ENCODE data around the gene MED27. TPM values are rescaled to one million over a fixed set of nuclear protein-coding genes. Genes with fewer than 3 reads are reported as not detected.
A peak's percentile ranks its signal among the peaks of the same experiment; 100 is the strongest.

MED27 gene
- total and polyA plus RNA-seq, 7 experiments from 2014 or later, result 11.5 to 44.2 (median 25.7) TPM

GRCh38 chr9:131856105-131856504, 223.6 kb downstream of the MED27 start:
- POLR2A ChIA-PET, result no interaction called here
- no peaks in the 10 kb centered on the region for H3K9me3 ChIP-seq (ENCODE audit: control insufficient read depth in 2 of 3, low read length in 3 of 3)
- CTCF ChIA-PET, result no interaction called here
- H3K4me3 Mint-ChIP-seq, result no peak overlapping the region
- H3K4me3 ChIP-seq (ENCODE audit: low read length), result no peak overlapping the region
- H3K27ac Mint-ChIP-seq, result no peak overlapping the region
- peaks cover 0 to 5% (median 0%) of the 10 kb centered on the region in 7 donors for H3K4me1 Mint-ChIP-seq
- peaks cover 0 to 12% (median 0%) of the 10 kb centered on the region in 3 experiments for H3K36me3 ChIP-seq (ENCODE audit: control insufficient read depth in 2 of 3, insufficient read depth in 3 of 3, low read length in 3 of 3)
- no peaks in the 10 kb centered on the region for H3K27me3 ChIP-seq (ENCODE audit: control insufficient read depth in 2 of 2, insufficient read depth in 2 of 2, low read length in 2 of 2)
- H3K4me1 ChIP-seq (ENCODE audit: control insufficient read depth in 2 of 2, insufficient read depth in 2 of 2, low read length in 2 of 2), result no peaks in the 10 kb centered on the region
- no peaks in the 10 kb centered on the region for H3K9me3 Mint-ChIP-seq
- no peak for DNase-seq
- peaks cover 0 to 28% (median 14%) of the 10 kb centered on the region in 5 donors for H3K36me3 Mint-ChIP-seq
- no peak overlapping the region for H3K27ac ChIP-seq (ENCODE audit: low read depth, low read length)
- no peak for ATAC-seq
- intact Hi-C loops (cut with micrococcal nuclease), result no loop called here
- no peaks in the 10 kb centered on the region for H3K27me3 Mint-ChIP-seq

- Mint-ChIP-seq H3K36me3 (peaks cover 0 to 19% (median 7%) of the 10 kb centered on the region in 5 donors), H3K4me3 (no peak overlapping the region), H3K27me3 (no peaks in the 10 kb centered on the region), H3K9me3 (no peaks in the 10 kb centered on the region), H3K4me1 (peaks cover 0 to 5% (median 0%) of the 10 kb centered on the region in 7 donors), H3K27ac (no peak overlapping the region)
- ATAC-seq (no peak), DNase-seq (no peak)
- no peaks in the 10 kb centered on the region for H3K27me3 ChIP-seq (ENCODE audit: control insufficient read depth in 2 of 2, insufficient read depth in 2 of 2, low read length in 2 of 2)
- ChIA-PET POLR2A (no interaction called here), CTCF (no interaction called here)
- intact Hi-C loops (cut with micrococcal nuclease), result no loop called here
- no peaks in the 10 kb centered on the region for H3K9me3 ChIP-seq (ENCODE audit: control insufficient read depth in 2 of 3, low read length in 3 of 3)
- H3K27ac ChIP-seq (ENCODE audit: low read depth, low read length), result no peak overlapping the region
- H3K4me1 ChIP-seq (ENCODE audit: control insufficient read depth in 2 of 2, insufficient read depth in 2 of 2, low read length in 2 of 2), result no peaks in the 10 kb centered on the region
- no peak overlapping the region for H3K4me3 ChIP-seq (ENCODE audit: low read length)
- peaks cover 0 to 3% (median 0%) of the 10 kb centered on the region in 3 experiments for H3K36me3 ChIP-seq (ENCODE audit: control insufficient read depth in 2 of 3, insufficient read depth in 3 of 3, low read length in 3 of 3)
Observed at GRCh38 chr9:131854896-131855613, 224.6 kb downstream of the MED27 start.

GRCh38 chr9:131854334-131854733, 225.3 kb downstream of the MED27 start:
- Histone ChIP-seq H3K4me3 (ENCODE audit: low read length) (no peak overlapping the region), H3K9me3 (ENCODE audit: control insufficient read depth in 2 of 3, low read length in 3 of 3) (no peaks in the 10 kb centered on the region), H3K36me3 (ENCODE audit: control insufficient read depth in 2 of 3, insufficient read depth in 3 of 3, low read length in 3 of 3) (no peaks in the 10 kb centered on the region), H3K4me1 (ENCODE audit: control insufficient read depth in 2 of 2, insufficient read depth in 2 of 2, low read length in 2 of 2) (no peaks in the 10 kb centered on the region), H3K27me3 (ENCODE audit: control insufficient read depth in 2 of 2, insufficient read depth in 2 of 2, low read length in 2 of 2) (no peaks in the 10 kb centered on the region), H3K27ac (ENCODE audit: low read depth, low read length) (no peak overlapping the region)
- ChIA-PET POLR2A (no interaction called here), CTCF (no interaction called here)
- H3K36me3 Mint-ChIP-seq, result peaks cover 0 to 12% (median 0%) of the 10 kb centered on the region in 5 donors
- H3K27ac Mint-ChIP-seq, result peak overlapping the region in 1 of 9 donors; percentile 17
- H3K4me3 Mint-ChIP-seq, result no peak overlapping the region
- H3K4me1 Mint-ChIP-seq, result peaks cover 0 to 5% (median 0%) of the 10 kb centered on the region in 7 donors
- H3K27me3 Mint-ChIP-seq, result no peaks in the 10 kb centered on the region
- H3K9me3 Mint-ChIP-seq, result no peaks in the 10 kb centered on the region
- peak; percentile 32 for ATAC-seq
- intact Hi-C loops (cut with micrococcal nuclease), result no loop called here
- DNase-seq, result no peak

- H3K4me1 Mint-ChIP-seq, result peaks cover 0 to 5% (median 0%) of the 10 kb centered on the region in 7 donors
- H3K4me3 Mint-ChIP-seq, result no peak overlapping the region
- peak overlapping the region in 1 of 9 donors; percentile 16 for H3K27ac Mint-ChIP-seq
- H3K36me3 Mint-ChIP-seq, result peaks cover 0 to 9% (median 0%) of the 10 kb centered on the region in 5 donors
- intact Hi-C loops (cut with micrococcal nuclease), result no loop called here
- Histone ChIP-seq H3K9me3 (ENCODE audit: control insufficient read depth in 2 of 3, low read length in 3 of 3) (no peaks in the 10 kb centered on the region), H3K4me3 (ENCODE audit: low read length) (no peak overlapping the region), H3K36me3 (ENCODE audit: control insufficient read depth in 2 of 3, insufficient read depth in 3 of 3, low read length in 3 of 3) (no peaks in the 10 kb centered on the region), H3K27me3 (ENCODE audit: control insufficient read depth in 2 of 2, insufficient read depth in 2 of 2, low read length in 2 of 2) (no peaks in the 10 kb centered on the region), H3K27ac (ENCODE audit: low read depth, low read length) (no peak overlapping the region), H3K4me1 (ENCODE audit: control insufficient read depth in 2 of 2, insufficient read depth in 2 of 2, low read length in 2 of 2) (no peaks in the 10 kb centered on the region)
- DNase-seq (no peak), ATAC-seq (peak; percentile 6)
- no peaks in the 10 kb centered on the region for H3K27me3 Mint-ChIP-seq
- ChIA-PET CTCF (no interaction called here), POLR2A (no interaction called here)
- no peaks in the 10 kb centered on the region for H3K9me3 Mint-ChIP-seq
Observed at GRCh38 chr9:131853434-131853833, 226.2 kb downstream of the MED27 start.

- CTCF ChIA-PET, result no interaction called here
- peaks cover 0 to 6% (median 0%) of the 10 kb centered on the region in 5 donors for H3K36me3 Mint-ChIP-seq
- DNase-seq, result no peak
- Histone ChIP-seq H3K4me3 (ENCODE audit: low read length) (no peak overlapping the region), H3K36me3 (ENCODE audit: control insufficient read depth in 2 of 3, insufficient read depth in 3 of 3, low read length in 3 of 3) (no peaks in the 10 kb centered on the region), H3K27me3 (ENCODE audit: control insufficient read depth in 2 of 2, insufficient read depth in 2 of 2, low read length in 2 of 2) (no peaks in the 10 kb centered on the region), H3K9me3 (ENCODE audit: control insufficient read depth in 2 of 3, low read length in 3 of 3) (no peaks in the 10 kb centered on the region), H3K27ac (ENCODE audit: low read depth, low read length) (no peak overlapping the region), H3K4me1 (ENCODE audit: control insufficient read depth in 2 of 2, insufficient read depth in 2 of 2, low read length in 2 of 2) (no peaks in the 10 kb centered on the region)
- H3K4me1 Mint-ChIP-seq, result peaks cover 0 to 5% (median 0%) of the 10 kb centered on the region in 7 donors
- intact Hi-C loops (cut with micrococcal nuclease), result no loop called here
- no peaks in the 10 kb centered on the region for H3K27me3 Mint-ChIP-seq
- ATAC-seq, result no peak
- no peak overlapping the region for H3K4me3 Mint-ChIP-seq
- H3K9me3 Mint-ChIP-seq, result peaks cover 0 to 4% (median 0%) of the 10 kb centered on the region in 11 donors
- POLR2A ChIA-PET, result no interaction called here
- H3K27ac Mint-ChIP-seq, result no peak overlapping the region
Observed at GRCh38 chr9:131851414-131851813, 228.3 kb downstream of the MED27 start.

GRCh38 chr9:131849391-131849790, 230.3 kb downstream of the MED27 start:
- Mint-ChIP-seq H3K27me3 (peaks cover 0 to 7% (median 0%) of the 10 kb centered on the region in 5 donors), H3K36me3 (peaks cover 0 to 3% (median 0%) of the 10 kb centered on the region in 5 donors)

More at GRCh38 chr9:131849391-131849790, 230.3 kb downstream of the MED27 start:
- intact Hi-C loops (cut with micrococcal nuclease), result no loop called here
- H3K9me3 Mint-ChIP-seq, result peaks cover 0 to 4% (median 0%) of the 10 kb centered on the region in 11 donors
- Histone ChIP-seq H3K9me3 (ENCODE audit: control insufficient read depth in 2 of 3, low read length in 3 of 3) (no peaks in the 10 kb centered on the region), H3K27me3 (ENCODE audit: control insufficient read depth in 2 of 2, insufficient read depth in 2 of 2, low read length in 2 of 2) (no peaks in the 10 kb centered on the region), H3K36me3 (ENCODE audit: control insufficient read depth in 2 of 3, insufficient read depth in 3 of 3, low read length in 3 of 3) (no peaks in the 10 kb centered on the region), H3K4me1 (ENCODE audit: control insufficient read depth in 2 of 2, insufficient read depth in 2 of 2, low read length in 2 of 2) (no peaks in the 10 kb centered on the region), H3K27ac (ENCODE audit: low read depth, low read length) (no peak overlapping the region), H3K4me3 (ENCODE audit: low read length) (no peak overlapping the region)
- ATAC-seq, result no peak
- peaks cover 0 to 10% (median 0%) of the 10 kb centered on the region in 7 donors for H3K4me1 Mint-ChIP-seq
- ChIA-PET CTCF (no interaction called here), POLR2A (interaction anchor here (0.6 kb wide), 1 partner anchor 11 kb away, joined by 3 read pairs; no protein-coding TSS in a partner anchor)
- DNase-seq, result no peak
- H3K4me3 Mint-ChIP-seq, result no peak overlapping the region
- H3K27ac Mint-ChIP-seq, result no peak overlapping the region

All from naive thymus-derived CD4-positive, alpha-beta T cell (primary cell).